Smooth muscle cell (in vitro differentiated cells): ENCODE data around the gene S100A3. TPM values are rescaled to one million over a fixed set of nuclear protein-coding genes. Genes with fewer than 3 reads are reported as not detected.

ENCODE experiments used
- DNase-seq: peaks from one replicate; lab custom pipeline; 2025; ENCODE audit not compliant: unreplicated experiment; lab: John Stamatoyannopoulos, UW
- H2AFZ ChIP-seq: fragments of 200-600 bp; sonication (generic); 2 replicates; pipeline ENCODE4 v1.6.0; 2016; ENCODE audit warnings: antibody characterized with exemption, low read depth, mild to moderate bottlenecking
- H3F3A ChIP-seq: fragments of 200-600 bp; sonication (generic); 2 replicates; pipeline ENCODE4 v1.6.0; 2017; ENCODE audit warnings: antibody characterized with exemption, low read depth
- H3K27ac ChIP-seq: fragments of 200-600 bp; sonication (generic); 2 replicates; pipeline ENCODE4 v1.5.1; 2016; ENCODE audit warnings: low read depth, mild to moderate bottlenecking
- H3K27me3 ChIP-seq: fragments of 200-600 bp; sonication (generic); 2 replicates; pipeline ENCODE4 v1.6.1; 2016; ENCODE audit warnings: low read depth, mild to moderate bottlenecking
- H3K36me3 ChIP-seq: fragments of 200-600 bp; sonication (generic); 2 replicates; pipeline ENCODE4 v1.5.1; 2016; ENCODE audit warnings: low read depth
- H3K4me1 ChIP-seq: fragments of 200-600 bp; sonication (generic); 2 replicates; pipeline ENCODE4 v1.5.1; 2016; ENCODE audit warnings: low read depth
- H3K4me2 ChIP-seq: fragments of 200-600 bp; sonication (generic); 2 replicates; pipeline ENCODE4 v1.6.0; 2016; ENCODE audit warnings: mild to moderate bottlenecking
- H3K4me3 ChIP-seq: fragments of 200-600 bp; sonication (generic); 2 replicates; pipeline ENCODE4 v1.5.1; 2016; ENCODE audit warnings: mild to moderate bottlenecking
- H3K79me2 ChIP-seq: fragments of 200-600 bp; sonication (generic); 2 replicates; pipeline ENCODE4 v1.6.0; 2016; ENCODE audit warnings: low read depth, mild to moderate bottlenecking
- H3K9ac ChIP-seq: fragments of 200-600 bp; sonication (generic); 2 replicates; pipeline ENCODE4 v1.6.0; 2016; ENCODE audit warnings: low read depth
- H3K9me3 ChIP-seq: fragments of 200-600 bp; sonication (generic); replicated peaks from 2 replicates; pipeline ENCODE4 v1.5.1; 2016; ENCODE audit warnings: low read depth
- H4K20me1 ChIP-seq: fragments of 200-600 bp; sonication (generic); 2 replicates; pipeline ENCODE4 v1.6.0; 2016; ENCODE audit warnings: low read depth
- WGBS: methylation state at CpG from one replicate; pipeline ENCODE4 v1.1.7; 2016; ENCODE audit warnings: low lambda C conversion rate; 5-methylcytosine and 5-hydroxymethylcytosine counted together
- polyA plus RNA-seq: library from polyadenylated mRNA; unstranded; fragments of >200 nt; fragmentation: Nextera tagmentation; extraction: Ambion mirVana; gene quantifications from 2 replicates; pipeline ENCODE4 v1.2.1, GENCODE V29; 2016
- total RNA-seq: library from RNA; depleted of rRNA; stranded (reverse); fragments of >200 nt; gene quantifications from 2 replicates; pipeline ENCODE4 v1.2.3, GENCODE V29; 2014
- TF ChIP-seq, protein P1 (sequence below): fragments of 200-600 bp; sonication (generic); IDR thresholded peaks from 2 replicates; pipeline ENCODE4 v1.5.1; 2017; ENCODE audit warnings: borderline replicate concordance, mild to moderate bottlenecking, antibody characterized with exemption; ENCODE audit not compliant: insufficient read depth, poor library complexity, severe bottlenecking

Gene S100A3
- total and polyA plus RNA-seq, 2 experiments from 2014 or later = 13.9 to 19.8 TPM

DNA sequence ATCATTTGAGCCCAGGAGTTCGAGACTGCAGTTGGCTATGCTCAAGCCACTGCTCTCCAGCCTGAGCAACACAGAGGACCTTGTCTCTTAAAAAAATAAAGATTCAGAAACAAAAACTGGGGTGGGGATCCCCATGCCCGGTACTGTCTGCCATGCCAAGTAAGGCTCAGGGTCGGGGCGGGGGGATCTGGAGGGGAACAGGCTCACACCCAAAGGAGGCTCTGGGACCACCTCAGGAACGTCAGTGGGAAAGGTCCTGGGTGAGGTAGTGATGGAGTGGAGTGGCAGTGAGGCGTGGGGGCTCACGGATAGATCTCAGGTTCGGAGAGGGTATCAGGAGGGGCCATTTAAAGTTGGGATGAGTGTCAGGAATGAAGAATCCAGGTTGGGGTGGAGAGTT lies 2.7 kb downstream of the S100A3 start:
- Histone ChIP-seq H2AFZ (no peak overlapping the region), H3K79me2 (no peaks in the 10 kb centered on the region), H3K36me3 (no peaks in the 10 kb centered on the region), H4K20me1 (no peaks in the 10 kb centered on the region), H3K27me3 (no peaks in the 10 kb centered on the region), H3K4me2 (peak overlapping the region; percentile 84), H3K9me3 (no peaks in the 10 kb centered on the region), H3F3A (peaks cover 8% of the 10 kb centered on the region), H3K27ac (peak overlapping the region; percentile 93), H3K4me1 (peaks cover 46% of the 10 kb centered on the region), H3K9ac (no peak overlapping the region), H3K4me3 (peak overlapping the region; percentile 39)
- DNase-seq = no peak
- TF ChIP-seq, protein P1, sequence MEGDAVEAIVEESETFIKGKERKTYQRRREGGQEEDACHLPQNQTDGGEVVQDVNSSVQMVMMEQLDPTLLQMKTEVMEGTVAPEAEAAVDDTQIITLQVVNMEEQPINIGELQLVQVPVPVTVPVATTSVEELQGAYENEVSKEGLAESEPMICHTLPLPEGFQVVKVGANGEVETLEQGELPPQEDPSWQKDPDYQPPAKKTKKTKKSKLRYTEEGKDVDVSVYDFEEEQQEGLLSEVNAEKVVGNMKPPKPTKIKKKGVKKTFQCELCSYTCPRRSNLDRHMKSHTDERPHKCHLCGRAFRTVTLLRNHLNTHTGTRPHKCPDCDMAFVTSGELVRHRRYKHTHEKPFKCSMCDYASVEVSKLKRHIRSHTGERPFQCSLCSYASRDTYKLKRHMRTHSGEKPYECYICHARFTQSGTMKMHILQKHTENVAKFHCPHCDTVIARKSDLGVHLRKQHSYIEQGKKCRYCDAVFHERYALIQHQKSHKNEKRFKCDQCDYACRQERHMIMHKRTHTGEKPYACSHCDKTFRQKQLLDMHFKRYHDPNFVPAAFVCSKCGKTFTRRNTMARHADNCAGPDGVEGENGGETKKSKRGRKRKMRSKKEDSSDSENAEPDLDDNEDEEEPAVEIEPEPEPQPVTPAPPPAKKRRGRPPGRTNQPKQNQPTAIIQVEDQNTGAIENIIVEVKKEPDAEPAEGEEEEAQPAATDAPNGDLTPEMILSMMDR = no peak
- 94% methylated on average over 8 of the region's 8 CpGs for WGBS

DNA sequence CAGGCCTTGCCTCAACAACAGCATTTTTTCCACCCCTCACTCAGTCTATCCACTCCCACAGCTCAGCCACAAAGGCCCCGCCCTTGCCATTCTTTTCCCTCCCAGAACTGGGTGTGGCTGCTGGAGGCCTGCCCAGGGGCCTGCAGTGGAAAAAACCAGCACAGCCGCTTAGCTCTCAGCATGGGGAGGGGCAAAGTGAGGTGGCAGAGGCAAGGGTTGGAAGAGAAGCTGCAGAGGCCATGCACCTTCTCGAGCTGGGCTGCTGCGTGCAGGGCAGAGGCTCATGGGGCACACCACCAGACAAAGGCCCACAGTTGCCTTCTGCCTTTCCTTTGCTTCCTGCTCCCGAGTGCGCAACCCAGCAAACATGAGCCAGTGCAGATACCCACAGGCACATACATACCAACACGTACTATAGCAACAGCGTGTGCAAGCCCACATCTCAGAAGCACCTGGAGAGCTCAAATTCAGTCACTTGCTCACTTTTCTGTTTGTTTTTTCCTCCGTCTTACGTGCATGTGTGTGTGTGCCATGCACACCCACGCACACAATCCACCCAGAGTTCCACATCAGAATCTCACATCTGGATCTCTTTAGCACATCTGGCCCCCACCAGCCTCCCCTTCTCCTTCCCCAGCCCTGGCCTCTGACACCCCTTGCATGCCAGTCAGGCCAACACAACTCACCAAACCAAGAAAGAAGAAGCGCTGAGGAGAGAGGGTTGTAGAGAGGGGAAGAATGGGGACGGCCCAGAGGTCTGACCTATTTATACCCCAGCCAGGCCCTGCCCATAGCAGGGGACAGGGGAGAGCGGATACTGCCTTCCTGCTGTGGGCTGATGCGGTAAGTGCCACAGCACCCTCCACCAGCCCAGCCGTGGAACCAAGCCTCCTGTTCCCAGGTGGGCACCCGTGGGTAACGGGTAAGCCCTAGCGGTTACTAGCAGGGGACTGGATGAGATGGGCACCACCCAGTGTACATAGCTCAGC lies 3.7 kb downstream of the S100A3 start, which contains the start of gene S100A4:
S100A4 (minus strand) TSS at position 740 of the 989 bp plus-strand sequence. CDS start 1,012 bp downstream, outside the sequence.
- Histone ChIP-seq H3K4me2 (peak within 1 kb of the TSS; percentile 84), H3K4me1 (peaks cover 46% of the 10 kb centered on the region), H3F3A (peaks cover 8% of the 10 kb centered on the region), H3K27ac (peak within 1 kb of the TSS; percentile 93), H3K27me3 (no peaks in the 10 kb centered on the region), H4K20me1 (no peaks in the 10 kb centered on the region), H3K36me3 (no peaks in the 10 kb centered on the region), H3K4me3 (peak within 1 kb of the TSS; percentile 39), H3K9ac (peak within 1 kb of the TSS; percentile 51), H3K9me3 (no peaks in the 10 kb centered on the region), H2AFZ (no peak within 1 kb of the TSS), H3K79me2 (no peaks in the 10 kb centered on the region)
- 35% methylated on average over 19 of the region's 19 CpGs for WGBS
- TF ChIP-seq, protein P1 = no peak
- DNase-seq = peak; percentile 71

DNA sequence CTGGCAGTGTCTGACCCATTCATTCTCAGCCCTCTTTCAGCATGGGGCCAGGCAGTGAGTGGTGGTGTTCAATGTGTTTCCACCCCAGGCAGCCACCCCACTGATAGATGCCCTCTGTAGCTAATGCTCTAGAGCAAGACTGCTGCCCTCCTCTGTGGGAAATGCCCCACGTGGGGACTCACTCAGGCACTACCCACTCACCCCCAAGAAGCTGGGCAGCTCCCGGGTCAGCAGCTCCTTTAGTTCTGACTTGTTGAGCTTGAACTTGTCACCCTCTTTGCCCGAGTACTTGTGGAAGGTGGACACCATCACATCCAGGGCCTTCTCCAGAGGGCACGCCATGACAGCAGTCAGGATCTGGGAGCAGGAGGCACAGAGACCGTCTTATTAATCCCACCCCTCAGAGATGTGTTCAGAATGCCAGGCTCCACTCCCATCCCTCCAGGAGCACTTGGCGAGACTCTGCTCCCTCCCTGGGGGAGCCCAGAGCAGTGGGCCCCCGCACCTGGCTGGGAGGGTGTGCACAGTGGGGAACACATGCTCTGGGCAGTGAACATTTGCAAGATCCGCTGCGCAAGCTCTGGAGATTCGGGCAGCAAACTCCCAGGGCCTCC lies 4.5 kb downstream of the S100A3 start:
- no peaks in the 10 kb centered on the region for H3K36me3 ChIP-seq
- H3K27me3 ChIP-seq = no peaks in the 10 kb centered on the region
- no peaks in the 10 kb centered on the region for H4K20me1 ChIP-seq
- H3K79me2 ChIP-seq = no peaks in the 10 kb centered on the region
- H3K27ac ChIP-seq = peak overlapping the region; percentile 93
- peaks cover 8% of the 10 kb centered on the region for H3F3A ChIP-seq
- peak overlapping the region; percentile 84 for H3K4me2 ChIP-seq
- H3K9me3 ChIP-seq = no peaks in the 10 kb centered on the region
- TF ChIP-seq, protein P1 = no peak
- no peak overlapping the region for H2AFZ ChIP-seq
- peaks cover 46% of the 10 kb centered on the region for H3K4me1 ChIP-seq
- H3K4me3 ChIP-seq = peak overlapping the region; percentile 39
- H3K9ac ChIP-seq = peak overlapping the region; percentile 51
- no peak for DNase-seq
- 35% methylated on average over 10 of the region's 10 CpGs for WGBS
